ENCODE results near the gene PABPN1. TPM values are rescaled to one million over a fixed set of nuclear protein-coding genes. Genes with fewer than 3 reads are reported as not detected.

The PABPN1 gene
- total and polyA plus RNA-seq, 8 donors: 32.6 to 166 (median 53.4) TPM

DNA sequence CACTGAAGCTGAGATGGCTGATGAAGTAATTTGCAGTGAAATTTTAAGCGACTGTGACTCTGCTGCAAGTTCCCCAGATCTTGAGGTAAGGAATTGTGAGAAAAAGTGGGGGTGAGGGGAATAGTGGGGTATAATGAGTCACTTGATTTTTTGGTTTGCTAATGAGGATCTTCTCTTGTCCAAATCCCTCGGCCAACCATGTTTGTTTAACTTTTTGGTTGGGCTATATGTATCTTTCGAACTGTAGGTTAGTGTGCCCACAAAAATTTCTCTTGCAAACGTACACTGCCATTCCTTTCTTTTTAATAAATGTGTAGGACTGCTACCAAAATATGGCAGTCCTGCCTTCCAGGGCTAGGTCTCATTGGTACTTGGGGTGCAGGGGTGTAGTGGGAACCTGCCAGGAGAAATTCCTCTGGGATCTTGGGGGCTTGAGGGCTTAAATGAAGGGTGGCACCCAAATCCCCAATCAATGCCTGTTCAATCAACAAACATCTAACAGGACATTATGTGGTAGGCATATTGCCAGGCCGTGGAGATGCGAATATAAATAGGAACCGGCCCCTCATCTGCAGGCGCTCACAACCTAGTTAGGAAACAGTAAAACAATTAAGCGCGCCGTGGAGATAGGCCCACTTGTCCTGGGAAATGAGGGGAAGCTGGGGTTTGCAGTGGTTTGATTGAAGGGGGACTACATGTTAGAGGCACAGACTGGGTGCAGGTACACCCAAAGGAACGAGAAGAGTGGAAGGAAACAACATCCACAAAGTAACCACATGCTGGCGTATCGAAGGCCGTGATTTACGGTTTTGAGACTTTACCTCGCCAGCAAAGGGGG lies 1.3 kb upstream of the PABPN1 start:
- Histone ChIP-seq H3K4me1 (peaks cover 4 to 15% (median 9%) of the 10 kb centered on the region in 3 donors), H3K27me3 (no peaks in the 10 kb centered on the region), H3K27ac (peak overlapping the region; percentile 74 to 91 (median 82)), H3K36me3 (peaks cover 0 to 21% (median 13%) of the 10 kb centered on the region in 3 donors), H3K9me3 (no peaks in the 10 kb centered on the region), H3K4me3 (peak overlapping the region in 2 of 4 donors; percentile 34 to 90)
- intact Hi-C loops (cut with DNase I): no loop called here
- FAIRE-seq (no peak), ATAC-seq (no peak), DNase-seq (peak in 3 of 6 donors; percentile 23 to 39 (median 31))
- 90 to 93% methylated on average over 17 of the region's 17 CpGs for WGBS, 2 donors
- TF ChIP-seq, protein P1, sequence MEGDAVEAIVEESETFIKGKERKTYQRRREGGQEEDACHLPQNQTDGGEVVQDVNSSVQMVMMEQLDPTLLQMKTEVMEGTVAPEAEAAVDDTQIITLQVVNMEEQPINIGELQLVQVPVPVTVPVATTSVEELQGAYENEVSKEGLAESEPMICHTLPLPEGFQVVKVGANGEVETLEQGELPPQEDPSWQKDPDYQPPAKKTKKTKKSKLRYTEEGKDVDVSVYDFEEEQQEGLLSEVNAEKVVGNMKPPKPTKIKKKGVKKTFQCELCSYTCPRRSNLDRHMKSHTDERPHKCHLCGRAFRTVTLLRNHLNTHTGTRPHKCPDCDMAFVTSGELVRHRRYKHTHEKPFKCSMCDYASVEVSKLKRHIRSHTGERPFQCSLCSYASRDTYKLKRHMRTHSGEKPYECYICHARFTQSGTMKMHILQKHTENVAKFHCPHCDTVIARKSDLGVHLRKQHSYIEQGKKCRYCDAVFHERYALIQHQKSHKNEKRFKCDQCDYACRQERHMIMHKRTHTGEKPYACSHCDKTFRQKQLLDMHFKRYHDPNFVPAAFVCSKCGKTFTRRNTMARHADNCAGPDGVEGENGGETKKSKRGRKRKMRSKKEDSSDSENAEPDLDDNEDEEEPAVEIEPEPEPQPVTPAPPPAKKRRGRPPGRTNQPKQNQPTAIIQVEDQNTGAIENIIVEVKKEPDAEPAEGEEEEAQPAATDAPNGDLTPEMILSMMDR (IDR thresholded peaks at IDR 0.05): no peak

DNA sequence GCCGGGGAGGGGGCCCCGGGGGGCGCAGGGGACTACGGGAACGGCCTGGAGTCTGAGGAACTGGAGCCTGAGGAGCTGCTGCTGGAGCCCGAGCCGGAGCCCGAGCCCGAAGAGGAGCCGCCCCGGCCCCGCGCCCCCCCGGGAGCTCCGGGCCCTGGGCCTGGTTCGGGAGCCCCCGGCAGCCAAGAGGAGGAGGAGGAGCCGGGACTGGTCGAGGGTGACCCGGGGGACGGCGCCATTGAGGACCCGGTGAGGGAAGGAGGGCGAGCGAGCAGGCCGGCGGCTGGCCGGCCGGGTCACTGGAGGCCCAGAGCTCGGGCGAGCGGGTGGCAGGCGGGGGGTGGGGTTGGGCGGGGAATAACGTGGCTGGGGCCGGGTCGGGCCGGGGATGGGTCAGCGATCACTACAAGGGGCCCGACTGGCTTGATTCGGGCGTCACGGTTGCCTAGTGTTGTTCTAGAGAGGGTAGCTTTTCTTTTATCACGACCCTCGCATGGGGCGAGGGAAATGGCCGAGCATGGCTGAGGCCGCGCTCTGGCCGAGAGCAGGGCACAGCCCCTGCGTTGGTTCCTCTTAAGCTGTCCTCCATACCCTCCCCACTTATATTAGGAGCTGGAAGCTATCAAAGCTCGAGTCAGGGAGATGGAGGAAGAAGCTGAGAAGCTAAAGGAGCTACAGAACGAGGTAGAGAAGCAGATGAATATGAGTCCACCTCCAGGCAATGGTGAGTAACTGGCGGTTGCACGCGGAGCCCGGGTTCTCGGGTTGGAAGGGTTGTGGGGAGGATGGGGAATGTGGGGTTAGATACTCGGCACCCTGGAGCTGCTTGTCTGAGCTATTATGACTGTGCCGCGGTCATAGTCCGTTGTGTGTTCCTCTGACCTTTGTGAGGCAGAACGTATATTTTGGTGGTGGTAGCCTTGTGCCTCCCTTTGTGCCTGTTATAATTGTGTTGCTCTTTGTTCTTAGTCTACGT lies 603 bp downstream of the PABPN1 start:
- TF ChIP-seq, protein P1 (IDR thresholded peaks at IDR 0.05): no peak
- peak overlapping the region; percentile 86 to 95 (median 92) for H3K27ac ChIP-seq
- peaks cover 4 to 15% (median 9%) of the 10 kb centered on the region in 3 donors for H3K4me1 ChIP-seq
- peaks cover 0 to 26% (median 13%) of the 10 kb centered on the region in 3 donors for H3K36me3 ChIP-seq
- H3K4me3 ChIP-seq: peak overlapping the region; percentile 76 to 90 (median 86)
- H3K9me3 ChIP-seq: no peaks in the 10 kb centered on the region
- FAIRE-seq: no peak
- H3K27me3 ChIP-seq: no peaks in the 10 kb centered on the region
- intact Hi-C loops (cut with DNase I): no loop called here
- peak; percentile 47 to 90 (median 70) for DNase-seq
- WGBS, 2 donors: 1% methylated on average over 44 to 63 of the region's 64 CpGs
- peak; percentile 16 to 50 (median 38) for ATAC-seq

DNA sequence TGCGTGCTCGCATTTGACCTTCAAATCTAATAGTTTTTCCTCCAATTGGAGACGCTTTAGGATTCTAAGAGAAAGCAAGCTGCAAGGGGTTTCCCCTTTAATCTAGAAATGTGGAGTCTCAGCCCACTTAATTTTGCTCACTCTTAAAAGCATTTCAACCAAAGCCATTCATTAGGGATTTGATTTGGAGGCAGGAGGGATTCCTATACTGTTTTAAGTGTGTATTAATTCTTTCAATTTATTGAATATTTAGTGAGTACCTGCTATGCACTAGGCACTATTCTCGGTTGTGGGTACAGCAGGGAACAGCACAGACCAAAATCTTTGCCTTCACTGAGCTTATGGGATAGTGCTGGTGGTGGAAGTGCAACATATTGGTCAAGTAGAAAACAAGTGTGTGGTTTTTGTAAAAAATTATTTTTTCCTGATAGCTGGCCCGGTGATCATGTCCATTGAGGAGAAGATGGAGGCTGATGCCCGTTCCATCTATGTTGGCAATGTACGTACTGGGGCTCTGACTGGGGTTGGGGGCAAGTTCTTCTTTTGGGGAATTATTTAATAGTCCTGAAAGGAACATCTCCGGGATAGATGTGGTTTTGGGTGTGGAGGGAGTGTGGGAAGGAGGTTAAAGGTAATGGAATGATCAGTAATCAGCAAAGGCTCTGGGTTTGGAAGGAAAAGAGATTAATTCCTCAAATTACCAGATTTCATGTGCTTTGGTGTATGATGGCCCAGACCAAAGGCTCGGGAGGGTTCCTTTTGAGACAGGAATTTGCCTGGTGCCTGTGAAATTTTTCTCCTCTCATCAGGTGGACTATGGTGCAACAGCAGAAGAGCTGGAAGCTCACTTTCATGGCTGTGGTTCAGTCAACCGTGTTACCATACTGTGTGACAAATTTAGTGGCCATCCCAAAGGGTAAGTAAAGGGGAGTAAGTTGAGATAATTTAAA lies 1.6 kb downstream of the PABPN1 start:
- Histone ChIP-seq H3K36me3 (peaks cover 0 to 26% (median 13%) of the 10 kb centered on the region in 3 donors), H3K9me3 (no peaks in the 10 kb centered on the region)
- intact Hi-C loops (cut with DNase I): no loop called here

More for the DNA sequence above, 1.6 kb downstream of the PABPN1 start:
- Histone ChIP-seq H3K27ac (no peak overlapping the region), H3K4me3 (peak overlapping the region; percentile 76 to 90 (median 86)), H3K27me3 (no peaks in the 10 kb centered on the region), H3K4me1 (peaks cover 4 to 15% (median 9%) of the 10 kb centered on the region in 3 donors)
- WGBS, 2 donors: 35 to 40% methylated on average over 10 of the region's 10 CpGs
- TF ChIP-seq, protein P1 (IDR thresholded peaks at IDR 0.05): no peak
- ATAC-seq (no peak), DNase-seq (no peak), FAIRE-seq (no peak)
